Urinary bladder (tissue), 4 donors: ENCODE results near the gene RNU5D-1. TPM values are rescaled to one million over a fixed set of nuclear protein-coding genes. Genes with fewer than 3 reads are reported as not detected.
"Not testable (repeated sequence)": the region's sequence is repeated elsewhere in the genome, so short reads cannot be mapped to it uniquely, and the experiment has no call there.

Experiments used
- DNase-seq: peaks from one replicate; pipeline ENCODE4 v3.0.0-alpha.2; 2015; ENCODE audit errors: extremely low spot score
- H3K27ac ChIP-seq: one replicate; pipeline ENCODE4 v1.5.1; 2013; ENCODE audit warnings: low read depth, mild to moderate bottlenecking, moderate library complexity
- H3K36me3 ChIP-seq: one replicate; pipeline ENCODE4 v1.6.1; 2013; ENCODE audit warnings: mild to moderate bottlenecking, moderate library complexity; ENCODE audit not compliant: insufficient read depth
- H3K4me1 ChIP-seq: one replicate; pipeline ENCODE4 v1.6.1; 2013; ENCODE audit warnings: mild to moderate bottlenecking, moderate library complexity; ENCODE audit not compliant: insufficient read depth
- H3K4me3 ChIP-seq: one replicate; pipeline ENCODE4 v1.5.1; 2013; ENCODE audit warnings: low read depth, low read length
- WGBS: extraction: QIAGEN DNeasy Blood & Tissue Kit; methylation state at CpG from one replicate; pipeline ENCODE4 v1.1.7; 2013; 5-methylcytosine and 5-hydroxymethylcytosine counted together
- polyA plus RNA-seq: library from polyadenylated mRNA; stranded (reverse); fragments of 200-250 nt; gene quantifications from one replicate; pipeline ENCODE4 v1.2.3, GENCODE V29; 2013
- total RNA-seq: library from RNA; depleted of rRNA; stranded (reverse); fragments of >200 nt; gene quantifications from one replicate; pipeline ENCODE4 v1.2.3, GENCODE V29; 2014
- donor health status: healthy with polysubstance abuse.
- donor health status: healthy.

RNU5D-1 gene
- total and polyA plus RNA-seq, 2 donors: not detected

GRCh38 chr1:44747878-44748277, 16.9 kb upstream of the RNU5D-1 start:
- no peak overlapping the region for H3K4me3 ChIP-seq
- 90% methylated on average over 3 of the region's 3 CpGs for WGBS
- DNase-seq: no peak
- H3K27ac ChIP-seq: no peak overlapping the region
- H3K36me3 ChIP-seq: no peaks in the 10 kb centered on the region
- H3K4me1 ChIP-seq: no peaks in the 10 kb centered on the region

GRCh38 chr1:44743211-44743610, 12.2 kb upstream of the RNU5D-1 start:
- Histone ChIP-seq H3K36me3 (no peaks in the 10 kb centered on the region), H3K4me3 (no peak overlapping the region), H3K27ac (no peak overlapping the region), H3K4me1 (no peaks in the 10 kb centered on the region)
- DNase-seq: no peak
- 73% methylated on average over 1 of the region's 1 CpG for WGBS

- no peaks in the 10 kb centered on the region for H3K36me3 ChIP-seq
- H3K27ac ChIP-seq: no peak overlapping the region
- H3K4me3 ChIP-seq: peak overlapping the region; percentile 29
- no peak for DNase-seq
- 3% methylated on average over 14 of the region's 14 CpGs for WGBS
- H3K4me1 ChIP-seq: no peaks in the 10 kb centered on the region
Measured at GRCh38 chr1:44740179-44740617, 9.2 kb upstream of the RNU5D-1 start.

- WGBS: under 1% methylated on average over 57 of the region's 57 CpGs
- no peaks in the 10 kb centered on the region for H3K4me1 ChIP-seq
- peak; percentile 95 for DNase-seq
- H3K36me3 ChIP-seq: no peaks in the 10 kb centered on the region
- peak within 1 kb of the TSS; percentile 29 for H3K4me3 ChIP-seq
- peak within 1 kb of the TSS; percentile 13 for H3K27ac ChIP-seq
Measured at GRCh38 chr1:44739307-44740178, 8.6 kb upstream of the RNU5D-1 start, which contains the start of gene KIF2C. KIF2C (plus strand) TSS chr1:44739837; CDS start chr1:44739933, 96 bp downstream.

- H3K4me3 ChIP-seq: peak overlapping the region; percentile 29
- not testable (repeated sequence) for DNase-seq, H3K27ac ChIP-seq, H3K4me1 ChIP-seq, H3K36me3 ChIP-seq
- 72% methylated on average over 1 of the region's 1 CpG for WGBS
Measured at GRCh38 chr1:44738953-44739306, 8.0 kb upstream of the RNU5D-1 start.

- 97% methylated on average over 1 of the region's 1 CpG for WGBS
Measured at GRCh38 chr1:44735992-44736391, 5.0 kb upstream of the RNU5D-1 start.

GRCh38 chr1:44733784-44734183, 2.8 kb upstream of the RNU5D-1 start:
- H3K4me3 ChIP-seq: no peak overlapping the region
- no peak for DNase-seq
- no peak overlapping the region for H3K27ac ChIP-seq
- no peaks in the 10 kb centered on the region for H3K36me3 ChIP-seq
- WGBS: 86% methylated on average over 1 of the region's 1 CpG
- H3K4me1 ChIP-seq: no peaks in the 10 kb centered on the region

More at GRCh38 chr1:44735992-44736391, 5.0 kb upstream of the RNU5D-1 start:
- H3K4me1 ChIP-seq: no peaks in the 10 kb centered on the region
- H3K4me3 ChIP-seq: no peak overlapping the region
- H3K27ac ChIP-seq: no peak overlapping the region
- H3K36me3 ChIP-seq: no peaks in the 10 kb centered on the region
- no peak for DNase-seq

GRCh38 chr1:44733365-44733764, 2.4 kb upstream of the RNU5D-1 start:
- H3K4me3 ChIP-seq: no peak overlapping the region
- H3K27ac ChIP-seq: no peak overlapping the region
- H3K36me3 ChIP-seq: no peaks in the 10 kb centered on the region
- 46% methylated on average over 1 of the region's 1 CpG for WGBS
- DNase-seq: no peak
- no peaks in the 10 kb centered on the region for H3K4me1 ChIP-seq

GRCh38 chr1:44724955-44725698, 5.8 kb downstream of the RNU5D-1 start:
- H3K4me1 ChIP-seq: no peaks in the 10 kb centered on the region
- H3K4me3 ChIP-seq: no peak overlapping the region
- no peak overlapping the region for H3K27ac ChIP-seq
- no peaks in the 10 kb centered on the region for H3K36me3 ChIP-seq
- DNase-seq: no peak
- 85% methylated on average over 27 of the region's 27 CpGs for WGBS

- no peak for DNase-seq
- Histone ChIP-seq H3K36me3 (no peaks in the 10 kb centered on the region), H3K4me1 (no peaks in the 10 kb centered on the region), H3K4me3 (no peak overlapping the region), H3K27ac (no peak overlapping the region)
- 84% methylated on average over 64 of the region's 64 CpGs for WGBS
Measured at GRCh38 chr1:44724296-44724954, 6.5 kb downstream of the RNU5D-1 start.

- Histone ChIP-seq H3K27ac (no peak overlapping the region), H3K4me1 (no peaks in the 10 kb centered on the region), H3K4me3 (no peak overlapping the region), H3K36me3 (no peaks in the 10 kb centered on the region)
- DNase-seq: no peak
- WGBS: 82% methylated on average over 28 of the region's 28 CpGs
Measured at GRCh38 chr1:44723496-44724295, 7.3 kb downstream of the RNU5D-1 start.

GRCh38 chr1:44723064-44723463, 7.9 kb downstream of the RNU5D-1 start:
- 85% methylated on average over 9 of the region's 9 CpGs for WGBS
- Histone ChIP-seq H3K36me3 (no peaks in the 10 kb centered on the region), H3K4me3 (no peak overlapping the region), H3K27ac (no peak overlapping the region), H3K4me1 (no peaks in the 10 kb centered on the region)
- no peak for DNase-seq
